CD4-positive, alpha-beta T cell treated with Interleukin-2 at 100 ng/mL for 4 hours (primary cell): ENCODE results near the gene HPDL.
"Not testable (repeated sequence)": the region's sequence is repeated elsewhere in the genome, so short reads cannot be mapped to it uniquely, and the experiment has no call there.

ENCODE experiments used
- DNase-seq: peaks from one replicate; pipeline ENCODE4 v3.0.0-alpha.2; 2020; ENCODE audit warnings: low spot score

Gene HPDL

GRCh38 chr1:45326627-45327623 is at the start of gene HPDL:
Gene HPDL (plus strand): TSS chr1:45326895. CDS start chr1:45327149, 254 bp downstream.
- peak; percentile 44 for DNase-seq

- no peak for DNase-seq
Measured at GRCh38 chr1:45282351-45282750, 44.3 kb upstream of the HPDL start.

- DNase-seq, result not testable (repeated sequence)
Measured at GRCh38 chr1:45284858-45285257, 41.8 kb upstream of the HPDL start.

GRCh38 chr1:45286521-45286920 is 40.2 kb upstream of the HPDL start:
- not testable (repeated sequence) for DNase-seq

GRCh38 chr1:45291002-45291401 is 35.7 kb upstream of the HPDL start:
- not testable (repeated sequence) for DNase-seq

GRCh38 chr1:45291716-45292115 is 35.0 kb upstream of the HPDL start:
- no peak for DNase-seq

- DNase-seq, result no peak
Measured at GRCh38 chr1:45297666-45298356, 28.9 kb upstream of the HPDL start.

- no peak for DNase-seq
Measured at GRCh38 chr1:45299296-45299695, 27.4 kb upstream of the HPDL start.

GRCh38 chr1:45299981-45300668 is 26.6 kb upstream of the HPDL start:
- DNase-seq, result peak; percentile 67

GRCh38 chr1:45300669-45300997 is 26.1 kb upstream of the HPDL start:
- no peak for DNase-seq

GRCh38 chr1:45302505-45303150 is 24.1 kb upstream of the HPDL start:
- DNase-seq, result no peak

GRCh38 chr1:45303520-45304310 is 23.0 kb upstream of the HPDL start:
- DNase-seq, result peak; percentile 99

GRCh38 chr1:45304311-45305081 is 22.2 kb upstream of the HPDL start:
- no peak for DNase-seq

GRCh38 chr1:45305231-45305630 is 21.5 kb upstream of the HPDL start:
- DNase-seq, result no peak

GRCh38 chr1:45306319-45306718 is 20.4 kb upstream of the HPDL start:
- DNase-seq, result peak; percentile 5

GRCh38 chr1:45306905-45307304 is 19.8 kb upstream of the HPDL start:
- DNase-seq, result no peak

- no peak for DNase-seq
Measured at GRCh38 chr1:45314266-45314665, 12.4 kb upstream of the HPDL start.

- DNase-seq, result no peak
Measured at GRCh38 chr1:45317166-45317565, 9.5 kb upstream of the HPDL start.

- no peak for DNase-seq
Measured at GRCh38 chr1:45319761-45320160, 6.9 kb upstream of the HPDL start.

GRCh38 chr1:45321444-45321843 is 5.3 kb upstream of the HPDL start:
- no peak for DNase-seq
